ENCODE measurements around the gene UHRF2.
A peak's percentile ranks its signal among the peaks of the same experiment; 100 is the strongest.
"Not testable (repeated sequence)": the region's sequence is repeated elsewhere in the genome, so short reads cannot be mapped to it uniquely, and the experiment has no call there.

The UHRF2 gene

GRCh38 chr9:6412487-6413364 is at the start of gene UHRF2:
TSS of gene UHRF2 (plus strand) at chr9:6413199. CDS start at chr9:6413491, 292 bp downstream.
- peak; percentile 98 for DNase-seq

- DNase-seq = no peak
Measured at GRCh38 chr9:6367128-6367890, 45.7 kb upstream of the UHRF2 start.

GRCh38 chr9:6368831-6369230 is 44.2 kb upstream of the UHRF2 start:
- DNase-seq = no peak

GRCh38 chr9:6381477-6382012 is 31.5 kb upstream of the UHRF2 start:
- not testable (repeated sequence) for DNase-seq

GRCh38 chr9:6382681-6383080 is 30.3 kb upstream of the UHRF2 start:
- DNase-seq = no peak

- no peak for DNase-seq
Measured at GRCh38 chr9:6383551-6384225, 29.3 kb upstream of the UHRF2 start.

- no peak for DNase-seq
Measured at GRCh38 chr9:6384732-6385131, 28.3 kb upstream of the UHRF2 start.

GRCh38 chr9:6399071-6399470 is 13.9 kb upstream of the UHRF2 start:
- DNase-seq = no peak

- no peak for DNase-seq
Measured at GRCh38 chr9:6405371-6405770, 7.6 kb upstream of the UHRF2 start.

- no peak for DNase-seq
Measured at GRCh38 chr9:6407778-6408177, 5.2 kb upstream of the UHRF2 start.

- no peak for DNase-seq
Measured at GRCh38 chr9:6408320-6408719, 4.7 kb upstream of the UHRF2 start.

- DNase-seq = peak; percentile 84
Measured at GRCh38 chr9:6409811-6410210, 3.2 kb upstream of the UHRF2 start.

- DNase-seq = no peak
Measured at GRCh38 chr9:6410633-6411032, 2.4 kb upstream of the UHRF2 start.

GRCh38 chr9:6413365-6414246 is 607 bp downstream of the UHRF2 start:
- no peak for DNase-seq

- DNase-seq = no peak
Measured at GRCh38 chr9:6414247-6414641, 1.2 kb downstream of the UHRF2 start.

- no peak for DNase-seq
Measured at GRCh38 chr9:6415266-6415665, 2.3 kb downstream of the UHRF2 start.

GRCh38 chr9:6417186-6417585 is 4.2 kb downstream of the UHRF2 start:
- no peak for DNase-seq

GRCh38 chr9:6418764-6419163 is 5.8 kb downstream of the UHRF2 start:
- DNase-seq = no peak

- DNase-seq = no peak
Measured at GRCh38 chr9:6424940-6425339, 11.9 kb downstream of the UHRF2 start.

GRCh38 chr9:6426117-6426516 is 13.1 kb downstream of the UHRF2 start:
- no peak for DNase-seq

GRCh38 chr9:6428940-6429889 is 16.2 kb downstream of the UHRF2 start:
- DNase-seq = no peak
